Stimulated activated memory B cell treated with anti-CD40 and anti-IgM and Interleukin-4, amounts not matched to agents 10 μg/mL and 1 μg/mL and 100 μg/mL, for 72 hours (primary cell): Measurements from ENCODE around the gene C12orf60.

ENCODE experiments used
- ATAC-seq: fragments of 150-1000 bp; cut with Tn5 transposase; 2 replicates; pipeline ENCODE4 v1.10.0; 2021
- H3K27ac Mint-ChIP-seq: one replicate; pipeline ENCODE4 v1.8.0; 2022; ENCODE audit warnings: mild to moderate bottlenecking, mixed read lengths
- H3K27me3 Mint-ChIP-seq: one replicate; pipeline ENCODE4 v1.8.0; 2022; ENCODE audit warnings: mixed read lengths
- H3K36me3 Mint-ChIP-seq: one replicate; pipeline ENCODE4 v1.8.0; 2022; ENCODE audit warnings: mixed read lengths
- H3K4me1 Mint-ChIP-seq: one replicate; pipeline ENCODE4 v1.8.0; 2022; ENCODE audit warnings: mixed read lengths
- H3K4me3 Mint-ChIP-seq: one replicate; pipeline ENCODE4 v1.8.0; 2022; ENCODE audit warnings: mild to moderate bottlenecking, moderate library complexity, mixed read lengths
- H3K9me3 Mint-ChIP-seq: one replicate; pipeline ENCODE4 v1.8.0; 2022; ENCODE audit warnings: mixed read lengths

Gene C12orf60

DNA sequence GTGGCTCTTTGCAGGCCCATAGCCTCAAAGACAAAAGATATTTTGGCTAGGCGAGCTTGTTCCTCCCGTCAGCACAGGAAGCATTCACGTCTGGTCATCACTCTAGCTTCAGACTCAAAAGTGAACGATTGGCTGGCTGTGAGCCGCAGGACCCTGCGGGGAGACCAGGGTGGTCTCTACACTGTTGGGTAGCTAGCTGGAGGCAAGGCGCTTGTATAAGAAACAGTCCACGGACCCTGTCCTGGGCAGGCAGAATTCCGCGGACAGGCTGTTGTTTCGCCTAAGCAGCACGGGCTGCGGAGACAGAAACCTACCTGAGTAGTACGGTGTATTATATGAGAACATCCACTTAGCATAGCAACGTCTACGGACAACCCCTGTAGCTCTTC lies 29.8 kb upstream of the C12orf60 start:
- H3K36me3 Mint-ChIP-seq = peaks cover 10% of the 10 kb centered on the region
- no peaks in the 10 kb centered on the region for H3K9me3 Mint-ChIP-seq
- H3K27ac Mint-ChIP-seq = peak overlapping the region; percentile 89
- ATAC-seq = peak; percentile 2
- H3K27me3 Mint-ChIP-seq = no peaks in the 10 kb centered on the region
- H3K4me1 Mint-ChIP-seq = peaks cover 42% of the 10 kb centered on the region
- H3K4me3 Mint-ChIP-seq = peak overlapping the region; percentile 87

DNA sequence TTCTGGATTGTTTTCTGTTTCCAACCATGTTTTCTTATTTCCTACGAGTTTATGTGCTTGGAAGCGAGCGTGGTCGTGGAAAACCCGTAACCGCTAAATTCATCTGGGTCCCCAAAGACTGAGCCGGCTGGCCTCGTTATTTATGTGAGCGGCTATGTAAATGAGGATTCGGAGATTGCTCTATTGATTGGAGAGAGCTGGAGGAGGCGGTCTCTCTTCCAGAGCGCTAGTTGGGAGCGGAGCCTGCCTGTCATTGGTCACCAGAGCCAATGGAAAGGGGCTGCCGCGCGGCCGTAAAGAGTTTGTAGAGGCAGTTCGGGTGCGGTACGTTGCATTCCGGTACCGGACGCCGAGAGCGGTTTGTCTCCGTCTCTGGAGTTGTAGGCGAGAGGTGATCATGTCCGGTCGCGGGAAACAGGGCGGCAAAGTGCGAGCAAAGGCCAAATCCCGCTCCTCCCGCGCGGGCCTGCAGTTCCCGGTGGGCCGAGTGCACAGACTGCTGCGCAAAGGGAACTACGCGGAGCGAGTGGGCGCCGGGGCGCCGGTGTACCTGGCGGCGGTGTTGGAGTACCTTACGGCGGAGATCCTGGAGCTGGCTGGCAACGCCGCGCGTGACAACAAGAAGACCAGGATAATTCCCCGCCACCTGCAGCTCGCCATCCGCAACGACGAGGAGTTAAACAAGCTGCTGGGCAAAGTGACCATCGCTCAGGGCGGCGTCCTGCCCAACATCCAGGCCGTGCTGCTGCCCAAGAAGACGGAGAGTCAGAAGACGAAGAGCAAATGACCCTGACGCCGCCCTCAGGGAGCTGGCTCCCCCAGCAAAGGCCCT lies 29.2 kb upstream of the C12orf60 start:
- peak overlapping the region; percentile 87 for H3K4me3 Mint-ChIP-seq
- H3K4me1 Mint-ChIP-seq = peaks cover 36% of the 10 kb centered on the region
- no peaks in the 10 kb centered on the region for H3K27me3 Mint-ChIP-seq
- no peaks in the 10 kb centered on the region for H3K9me3 Mint-ChIP-seq
- H3K27ac Mint-ChIP-seq = peak overlapping the region; percentile 89
- peak; percentile 80 for ATAC-seq
- peaks cover 4% of the 10 kb centered on the region for H3K36me3 Mint-ChIP-seq

GRCh38 chr12:14774906-14775635 lies 28.4 kb upstream of the C12orf60 start:
- ATAC-seq = no peak
- no peaks in the 10 kb centered on the region for H3K36me3 Mint-ChIP-seq
- peak overlapping the region; percentile 87 for H3K4me3 Mint-ChIP-seq
- peaks cover 36% of the 10 kb centered on the region for H3K4me1 Mint-ChIP-seq
- no peaks in the 10 kb centered on the region for H3K9me3 Mint-ChIP-seq
- H3K27me3 Mint-ChIP-seq = no peaks in the 10 kb centered on the region
- peak overlapping the region; percentile 89 for H3K27ac Mint-ChIP-seq

DNA sequence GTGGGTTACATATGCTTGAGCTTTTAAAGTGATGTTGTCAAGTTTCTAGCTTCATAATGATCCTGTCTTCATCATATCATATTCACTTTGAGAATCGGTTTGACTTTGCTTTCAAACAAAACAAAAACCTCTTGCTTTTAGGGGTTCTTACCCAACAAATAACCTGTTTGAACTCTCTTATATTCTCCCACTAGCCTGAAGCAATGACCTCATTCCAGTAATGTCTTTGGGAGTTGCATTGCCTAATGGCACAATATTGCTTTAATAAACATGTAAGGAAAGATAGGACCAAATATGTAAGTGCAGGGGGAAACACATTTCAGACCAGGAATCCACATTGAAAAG lies 27.9 kb upstream of the C12orf60 start:
- peak overlapping the region; percentile 89 for H3K27ac Mint-ChIP-seq
- H3K27me3 Mint-ChIP-seq = no peaks in the 10 kb centered on the region
- no peak overlapping the region for H3K4me3 Mint-ChIP-seq
- H3K9me3 Mint-ChIP-seq = no peaks in the 10 kb centered on the region
- H3K4me1 Mint-ChIP-seq = peaks cover 36% of the 10 kb centered on the region
- ATAC-seq = no peak
- no peaks in the 10 kb centered on the region for H3K36me3 Mint-ChIP-seq

GRCh38 chr12:14776236-14776961 lies 27.1 kb upstream of the C12orf60 start:
- H3K9me3 Mint-ChIP-seq = no peaks in the 10 kb centered on the region
- H3K27me3 Mint-ChIP-seq = no peaks in the 10 kb centered on the region
- no peak overlapping the region for H3K4me3 Mint-ChIP-seq
- H3K4me1 Mint-ChIP-seq = peaks cover 29% of the 10 kb centered on the region
- ATAC-seq = no peak
- no peak overlapping the region for H3K27ac Mint-ChIP-seq
- H3K36me3 Mint-ChIP-seq = no peaks in the 10 kb centered on the region

GRCh38 chr12:14777271-14777670 lies 26.2 kb upstream of the C12orf60 start:
- no peaks in the 10 kb centered on the region for H3K9me3 Mint-ChIP-seq
- no peaks in the 10 kb centered on the region for H3K27me3 Mint-ChIP-seq
- H3K4me1 Mint-ChIP-seq = peaks cover 21% of the 10 kb centered on the region
- no peaks in the 10 kb centered on the region for H3K36me3 Mint-ChIP-seq
- no peak for ATAC-seq
- no peak overlapping the region for H3K27ac Mint-ChIP-seq
- no peak overlapping the region for H3K4me3 Mint-ChIP-seq

- Mint-ChIP-seq H3K36me3 (peaks cover 1% of the 10 kb centered on the region), H3K4me1 (peaks cover 14% of the 10 kb centered on the region), H3K27me3 (no peaks in the 10 kb centered on the region), H3K27ac (no peak overlapping the region), H3K9me3 (no peaks in the 10 kb centered on the region), H3K4me3 (no peak overlapping the region)
- ATAC-seq = no peak
Measured at GRCh38 chr12:14779834-14780233, 23.6 kb upstream of the C12orf60 start.

GRCh38 chr12:14780859-14781258 lies 22.6 kb upstream of the C12orf60 start:
- H3K27ac Mint-ChIP-seq = no peak overlapping the region
- H3K9me3 Mint-ChIP-seq = no peaks in the 10 kb centered on the region
- H3K27me3 Mint-ChIP-seq = no peaks in the 10 kb centered on the region
- ATAC-seq = no peak
- peaks cover 5% of the 10 kb centered on the region for H3K36me3 Mint-ChIP-seq
- peaks cover 5% of the 10 kb centered on the region for H3K4me1 Mint-ChIP-seq
- no peak overlapping the region for H3K4me3 Mint-ChIP-seq

DNA sequence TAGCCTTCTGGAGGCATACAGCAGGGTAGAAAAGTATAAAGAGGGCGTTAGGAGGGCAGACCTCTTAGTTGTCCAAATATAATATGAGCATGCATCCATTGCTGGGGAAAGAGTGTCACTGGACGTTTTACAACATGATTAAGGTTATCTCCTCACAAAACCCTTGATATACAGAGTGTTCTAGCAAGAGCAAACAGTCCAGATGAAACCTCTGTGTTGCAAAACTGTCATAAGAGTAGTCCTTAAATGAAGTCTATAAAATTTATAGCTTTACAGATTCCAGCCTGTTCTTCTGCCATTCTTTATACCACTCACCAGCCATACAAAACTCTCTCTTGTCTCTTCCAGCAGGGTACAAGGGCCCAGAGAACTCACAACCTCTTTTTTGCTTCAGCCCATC lies 21.9 kb upstream of the C12orf60 start:
- H3K27ac Mint-ChIP-seq = no peak overlapping the region
- H3K4me1 Mint-ChIP-seq = no peaks in the 10 kb centered on the region
- no peaks in the 10 kb centered on the region for H3K27me3 Mint-ChIP-seq
- no peaks in the 10 kb centered on the region for H3K9me3 Mint-ChIP-seq
- H3K36me3 Mint-ChIP-seq = peaks cover 6% of the 10 kb centered on the region
- ATAC-seq = no peak
- H3K4me3 Mint-ChIP-seq = no peak overlapping the region

DNA sequence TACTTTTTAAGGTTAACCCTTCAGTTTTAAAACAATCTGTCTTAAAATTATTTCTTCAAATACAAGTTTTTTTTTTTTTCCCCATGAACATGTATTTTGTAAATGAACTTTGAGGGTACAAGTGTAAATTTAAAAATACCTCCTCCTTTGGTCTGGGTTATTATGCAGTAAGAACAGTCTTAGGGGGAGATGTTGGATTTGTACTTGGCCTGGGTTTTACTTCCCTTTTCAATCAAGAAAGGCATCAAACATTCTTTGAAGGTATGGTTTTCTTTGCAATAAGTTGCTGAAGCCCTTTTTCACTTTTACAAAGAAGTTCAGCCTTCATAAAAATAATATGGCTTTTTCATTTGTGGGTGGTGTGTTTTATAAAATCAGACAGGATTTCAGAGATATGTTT lies 20.7 kb upstream of the C12orf60 start:
- Mint-ChIP-seq H3K27ac (no peak overlapping the region), H3K36me3 (peaks cover 18% of the 10 kb centered on the region), H3K9me3 (no peaks in the 10 kb centered on the region), H3K4me1 (no peaks in the 10 kb centered on the region), H3K27me3 (no peaks in the 10 kb centered on the region), H3K4me3 (no peak overlapping the region)
- no peak for ATAC-seq

DNA sequence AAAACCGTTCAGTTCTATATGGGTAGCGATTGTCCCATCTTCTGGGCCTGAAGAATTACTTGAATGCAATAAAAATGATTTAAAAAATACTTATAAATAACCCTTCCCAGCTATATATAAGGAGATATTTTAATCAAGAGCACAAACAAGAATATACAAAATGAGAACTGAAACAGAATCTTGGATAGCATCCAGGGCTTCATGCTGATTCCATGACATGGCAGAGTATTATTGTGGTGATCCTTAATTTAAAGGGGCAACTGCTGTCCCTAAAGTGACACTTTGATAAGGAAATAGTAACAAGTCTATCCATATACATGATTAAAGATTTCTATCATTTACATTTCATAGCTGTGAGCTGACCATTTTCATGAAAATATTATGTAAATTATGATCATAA lies 19.0 kb upstream of the C12orf60 start:
- Mint-ChIP-seq H3K4me3 (no peak overlapping the region), H3K4me1 (no peaks in the 10 kb centered on the region), H3K36me3 (peaks cover 35% of the 10 kb centered on the region), H3K27ac (no peak overlapping the region), H3K9me3 (no peaks in the 10 kb centered on the region), H3K27me3 (no peaks in the 10 kb centered on the region)
- ATAC-seq = no peak

GRCh38 chr12:14785568-14785967 lies 17.9 kb upstream of the C12orf60 start:
- Mint-ChIP-seq H3K9me3 (no peaks in the 10 kb centered on the region), H3K27me3 (no peaks in the 10 kb centered on the region), H3K4me1 (no peaks in the 10 kb centered on the region), H3K36me3 (peaks cover 46% of the 10 kb centered on the region), H3K27ac (no peak overlapping the region), H3K4me3 (no peak overlapping the region)
- no peak for ATAC-seq

GRCh38 chr12:14795028-14795448 lies 8.4 kb upstream of the C12orf60 start:
- peak; percentile 51 for ATAC-seq
- Mint-ChIP-seq H3K9me3 (no peaks in the 10 kb centered on the region), H3K27ac (peak overlapping the region; percentile 77), H3K36me3 (peaks cover 67% of the 10 kb centered on the region), H3K27me3 (no peaks in the 10 kb centered on the region), H3K4me3 (no peak overlapping the region), H3K4me1 (peaks cover 15% of the 10 kb centered on the region)

DNA sequence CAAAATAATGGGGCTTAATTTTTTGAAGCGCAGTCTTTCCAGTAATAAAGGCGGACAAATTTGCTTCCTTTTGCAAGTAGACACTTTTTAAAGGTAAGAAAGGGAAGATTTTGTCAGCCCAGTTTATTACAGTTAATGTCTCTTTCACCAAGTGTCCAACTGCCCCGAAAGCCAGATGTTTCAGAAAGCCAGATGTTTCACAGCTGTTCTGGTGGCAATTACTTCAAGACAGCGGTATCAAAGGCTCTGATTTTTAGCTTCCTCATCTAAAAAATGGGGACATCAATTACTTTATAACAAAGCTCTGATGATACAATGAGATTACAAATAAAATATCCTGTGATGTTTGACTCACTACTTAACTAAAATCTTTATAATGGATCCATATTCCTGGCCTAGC lies 1.2 kb upstream of the C12orf60 start:
- Mint-ChIP-seq H3K4me3 (no peak overlapping the region), H3K27me3 (no peaks in the 10 kb centered on the region), H3K36me3 (peaks cover 21% of the 10 kb centered on the region), H3K9me3 (no peaks in the 10 kb centered on the region), H3K27ac (no peak overlapping the region), H3K4me1 (peaks cover 12% of the 10 kb centered on the region)
- no peak for ATAC-seq

DNA sequence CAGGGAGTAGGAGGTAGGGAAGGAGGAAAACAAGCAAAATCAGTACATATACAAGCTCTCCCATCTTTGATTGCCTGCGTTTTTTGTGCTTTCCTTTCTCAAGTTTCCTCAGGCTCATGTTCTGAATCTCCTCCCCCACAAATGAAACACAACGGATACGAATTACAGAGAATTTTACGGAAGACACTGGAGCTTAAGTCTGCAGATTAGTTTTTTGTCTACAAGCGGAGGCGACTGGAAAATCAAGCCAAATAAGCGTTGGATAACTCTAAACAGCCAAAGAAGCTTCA lies 804 bp upstream of the C12orf60 start:
- no peak overlapping the region for H3K4me3 Mint-ChIP-seq
- H3K36me3 Mint-ChIP-seq = peaks cover 17% of the 10 kb centered on the region
- ATAC-seq = no peak
- H3K27ac Mint-ChIP-seq = no peak overlapping the region
- H3K4me1 Mint-ChIP-seq = peaks cover 12% of the 10 kb centered on the region
- H3K27me3 Mint-ChIP-seq = no peaks in the 10 kb centered on the region
- H3K9me3 Mint-ChIP-seq = no peaks in the 10 kb centered on the region

DNA sequence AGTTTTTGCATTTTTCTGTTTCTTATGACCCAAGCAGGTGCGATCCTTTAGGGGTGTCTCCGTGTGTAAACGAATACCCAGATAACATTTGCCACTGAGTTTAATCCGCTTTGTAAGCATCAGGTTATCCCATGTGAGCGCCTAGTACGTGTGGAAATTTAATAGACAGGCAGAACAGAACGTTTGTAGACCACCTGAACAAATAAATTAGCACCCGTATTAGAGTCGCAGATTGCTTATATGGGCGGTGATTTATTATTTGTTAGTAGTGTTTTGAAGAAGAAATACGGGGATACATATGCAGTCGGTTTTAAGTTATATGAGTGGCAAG lies 325 bp downstream of the C12orf60 start:
- no peak for ATAC-seq
- H3K27me3 Mint-ChIP-seq = no peaks in the 10 kb centered on the region
- no peak overlapping the region for H3K27ac Mint-ChIP-seq
- H3K36me3 Mint-ChIP-seq = peaks cover 13% of the 10 kb centered on the region
- no peaks in the 10 kb centered on the region for H3K9me3 Mint-ChIP-seq
- peaks cover 12% of the 10 kb centered on the region for H3K4me1 Mint-ChIP-seq
- H3K4me3 Mint-ChIP-seq = no peak overlapping the region
